K562 (cell line): ENCODE data around the gene AFF1. TPM values are rescaled to one million over a fixed set of nuclear protein-coding genes. Genes with fewer than 3 reads are reported as not detected.
"Not testable (repeated sequence)": the region's sequence is repeated elsewhere in the genome, so short reads cannot be mapped to it uniquely, and the experiment has no call there.

Experiments
- ATAC-seq: fragments of 200-7000 bp; cut with Tn5 transposase; 3 replicates; pipeline ENCODE4 v1.9.1; 2020; ENCODE audit warnings: moderate library complexity
- BruUV-seq: library from RNA; stranded (reverse); fragments of 400-500 nt; replicated peaks from 2 replicates; lab custom pipeline; 2021; lab: Mats Ljungman, UMichigan
- CTCF ChIA-PET: fragments of 300-600 bp; formaldehyde crosslinking; extraction: SDS; loops from one replicate; lab custom pipeline; 2021; ENCODE audit warnings: low intra/inter-chr PET ratio; lab: Yijun Ruan, JAX
- POLR2A ChIA-PET: fragments of 300-600, 350-650 bp; sonication (Branson Sonifier 250); formaldehyde crosslinking; extraction: SDS; loops from one replicate; lab custom pipeline; 2021; ENCODE audit warnings: antibody characterized with exemption, inconsistent platforms; lab: Yijun Ruan, JAX
- DNase-seq, 4 experiments: peaks; one replicate each; pipeline versions ENCODE4 v3.0.0 to v3.0.0-alpha.2; 2011 to 2018; ENCODE audit warnings: low spot score in 3 of 4, mixed read lengths in 3 of 4; ENCODE audit errors: extremely low read depth in 1 of 4
- FAIRE-seq: peaks from 2 replicates; lab custom pipeline; 2011; peaks lifted over from hg19 to GRCh38; lab: Jason Lieb, UNC
- H2AFZ ChIP-seq: 2 replicates; pipeline ENCODE4 v1.6.0; 2011; ENCODE audit warnings: low read depth, low read length, control low read depth, inconsistent platforms
- H3K27ac ChIP-seq: fragments of 200-600 bp; 3 replicates; pipeline ENCODE4 v1.8.0; 2011; ENCODE audit warnings: low read depth, mild to moderate bottlenecking, control low read depth, inconsistent platforms, low read length, moderate library complexity, mixed read lengths; ENCODE audit errors: extremely low read depth
- H3K27me3 ChIP-seq, 2 experiments: fragments of 300-600 bp in 1 of 2; 2 replicates in 1 of 2; 3 replicates in 1 of 2; pipeline versions ENCODE4 v1.6.0 to v1.8.0; 2011; ENCODE audit warnings: inconsistent platforms in 2 of 2, low read length in 2 of 2, mild to moderate bottlenecking in 1 of 2, mixed read lengths in 1 of 2, moderate library complexity in 1 of 2; ENCODE audit not compliant: control insufficient read depth in 2 of 2, insufficient read depth in 2 of 2
- H3K36me3 ChIP-seq: fragments of 300-600 bp; 3 replicates; pipeline ENCODE4 v1.8.0; 2011; ENCODE audit warnings: mild to moderate bottlenecking, low read length, inconsistent platforms; ENCODE audit not compliant: control insufficient read depth, insufficient read depth
- H3K4me1 ChIP-seq, 2 experiments: fragments of 200-600 bp in 1 of 2; replicated peaks in 1 of 2; 2 replicates in 1 of 2; 3 replicates in 1 of 2; pipeline versions ENCODE4 v1.5.1 to v1.8.0; 2011; ENCODE audit warnings: inconsistent platforms in 2 of 2, low read length in 2 of 2, mild to moderate bottlenecking in 1 of 2, mixed read lengths in 1 of 2, moderate library complexity in 1 of 2; ENCODE audit not compliant: control insufficient read depth in 2 of 2, insufficient read depth in 2 of 2
- H3K4me2 ChIP-seq: 2 replicates; pipeline ENCODE4 v1.6.1; 2011; ENCODE audit warnings: low read length, control low read depth, inconsistent platforms, mixed read lengths; ENCODE audit not compliant: insufficient read depth
- H3K4me3 ChIP-seq: fragments of 200-600 bp; sonication (generic), shearing (Covaris generic); 2 replicates; pipeline ENCODE4 v1.5.1; 2016; ENCODE audit warnings: control low read depth, inconsistent platforms
- H3K79me2 ChIP-seq: fragments of 200-600 bp; 3 replicates; pipeline ENCODE4 v1.8.0; 2011; ENCODE audit warnings: low read length, inconsistent platforms; ENCODE audit not compliant: control insufficient read depth, insufficient read depth
- H3K9ac ChIP-seq, 2 experiments: 2 replicates each; pipeline versions ENCODE4 v1.6.0 to v1.6.1; 2011; ENCODE audit warnings: low read depth in 2 of 2, low read length in 2 of 2, control low read depth in 1 of 2, inconsistent platforms in 1 of 2, mild to moderate bottlenecking in 1 of 2, mixed read lengths in 1 of 2; ENCODE audit not compliant: insufficient read depth in 1 of 2
- H3K9me1 ChIP-seq: one replicate; pipeline ENCODE4 v1.6.0; 2011; ENCODE audit warnings: inconsistent platforms, mild to moderate bottlenecking, low read length, moderate library complexity; ENCODE audit not compliant: control insufficient read depth, insufficient read depth
- H3K9me3 ChIP-seq: replicated peaks from 2 replicates; pipeline ENCODE4 v1.5.1; 2011; ENCODE audit warnings: low read depth, low read length, inconsistent platforms; ENCODE audit not compliant: control insufficient read depth, insufficient read depth
- H4K20me1 ChIP-seq: replicated peaks from 2 replicates; pipeline ENCODE4 v1.6.1; 2011; ENCODE audit warnings: low read length, inconsistent platforms, mixed read lengths; ENCODE audit not compliant: control insufficient read depth, insufficient read depth
- CBFA2T2 ChIP-seq: fragments of 450-650 bp; conservative IDR thresholded peaks from 2 replicates; pipeline ENCODE4 v1.6.1; 2017; ENCODE audit warnings: mild to moderate bottlenecking
- GABPA ChIP-seq: fragments of 200-800 bp; sonication (Bioruptor generic); conservative IDR thresholded peaks from 2 replicates; pipeline ENCODE4 v1.6.1; 2016; ENCODE audit warnings: low read depth, missing genetic modification characterization, missing compliant biosample characterization
- KLF1 ChIP-seq: fragments of 450-650 bp; IDR thresholded peaks from 2 replicates; pipeline ENCODE4 v1.6.1; 2016; ENCODE audit warnings: missing genetic modification characterization, missing compliant biosample characterization
- RAD21 ChIP-seq, 2 experiments: fragments of 250-450 bp in 1 of 2; fragments of 450-650 bp in 1 of 2; sonication (Bioruptor Pico) in 1 of 2; formaldehyde crosslinking in 1 of 2; IDR thresholded peaks in 1 of 2; conservative IDR thresholded peaks in 1 of 2; 2 replicates each; pipeline versions ENCODE4 v1.4.0 to v1.8.0; 2020 to 2022; ENCODE audit warnings: mild to moderate bottlenecking in 2 of 2, moderate library complexity in 1 of 2
- WGBS: fragments of 100-300 bp; shearing (Covaris generic); methylation state at CpG from one replicate; pipeline ENCODE4 v1.1.6; 2016; ENCODE audit warnings: low coverage, mixed read lengths; ENCODE audit not compliant: insufficient coverage; ENCODE audit errors: missing lambda C conversion rate; 5-methylcytosine and 5-hydroxymethylcytosine counted together
- in situ Hi-C: fragments of 300-500 bp; cut with MboI; formaldehyde crosslinking; loops from 4 replicates; pipeline ENCODE4 v1.15.0; 2018; ENCODE audit warnings: inconsistent platforms, mixed read lengths
- intact Hi-C: fragments of 100-400 bp; cut with micrococcal nuclease; formaldehyde crosslinking; loops from 2 replicates; pipeline ENCODE4 v1.14.2; 2022
- polyA plus RNA-seq, 8 experiments: library from polyadenylated mRNA; depleted of rRNA in 4 of 8; stranded (reverse) in 5 of 8; unstranded in 3 of 8; fragments of >200 nt; fragmentation: Nextera tagmentation in 2 of 8; fragmentation: Illumina TruSeq in 1 of 8; extraction: Ambion mirVana in 2 of 8; extraction: Trizol in 1 of 8; gene quantifications; 2 replicates each; pipeline versions ENCODE4 v1.2.1 to v1.2.3, GENCODE V29; 2011 to 2014; ENCODE audit warnings: inconsistent platforms in 1 of 8, missing spikeins in 1 of 8
- total RNA-seq, 7 experiments: library from RNA; depleted of rRNA in 6 of 7; stranded (reverse); fragments of >200 nt in 6 of 7; fragmentation: Illumina TruSeq in 2 of 7; extraction: Trizol in 2 of 7; gene quantifications; 2 replicates each; pipeline versions ENCODE4 v1.2.1 to v1.2.3, GENCODE V29; 2011 to 2021; ENCODE audit warnings: low replicate concordance in 1 of 7
- TF ChIP-seq, protein P1 (sequence below), 2 experiments: fragments of 450-650 bp; IDR thresholded peaks; 2 replicates each; pipeline ENCODE4 v1.6.1; 2016
- TF ChIP-seq, protein P2 (sequence below): fragments of 250-450 bp; sonication (Bioruptor Pico); IDR thresholded peaks from 2 replicates; pipeline ENCODE4 v1.5.0; 2021
- TF ChIP-seq, protein P3 (sequence below): fragments of 250-450 bp; sonication (Bioruptor Pico); IDR thresholded peaks from 2 replicates; pipeline ENCODE4 v1.8.0; 2022; ENCODE audit warnings: moderate library complexity, mild to moderate bottlenecking, inconsistent platforms
- TF ChIP-seq, protein P4 (sequence below): fragments of 450-650 bp; formaldehyde crosslinking; IDR thresholded peaks from 2 replicates; pipeline ENCODE4 v1.4.0; 2020; ENCODE audit warnings: mild to moderate bottlenecking, mixed read lengths

The AFF1 gene
- total and polyA plus RNA-seq, 9 of the 15 experiments (the other 6 are each of a cell fraction or from before 2014, with no cell fraction given): 4.1 to 47.5 (median 17.2) TPM

DNA sequence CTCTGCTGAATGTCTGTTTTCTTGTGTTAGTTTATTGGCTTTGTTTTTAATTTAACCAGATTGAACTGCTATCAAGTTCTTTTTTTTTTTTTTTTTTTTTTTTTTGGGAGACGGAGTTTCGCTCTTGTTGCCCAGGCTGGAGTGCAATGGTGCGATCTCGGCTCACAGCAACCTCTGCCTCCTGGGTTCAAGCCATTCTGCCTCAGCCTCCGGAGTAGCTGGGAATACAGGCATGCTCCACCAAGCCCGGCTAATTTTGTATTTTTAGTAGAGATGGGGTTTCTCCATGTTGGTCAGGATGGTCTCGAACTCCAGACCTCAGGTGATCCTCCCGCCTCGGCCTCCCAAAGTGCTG, 78.1 kb downstream of the AFF1 start:
- Histone ChIP-seq H3K4me2 (peak overlapping the region; percentile 1; the same call in 1 of the 2 replicates), H3K4me1 (peaks cover 36 to 72% of the 10 kb centered on the region in 2 experiments), H3K27ac (peak overlapping the region; percentile 25; the same call in 1 of the 3 replicates), H3K79me2 (peaks cover 97% of the 10 kb centered on the region)
- BruUV-seq, H3K36me3 ChIP-seq, H3K4me3 ChIP-seq, H4K20me1 ChIP-seq, ATAC-seq, CTCF ChIA-PET, H3K9ac ChIP-seq, DNase-seq, H3K27me3 ChIP-seq, intact Hi-C loops, FAIRE-seq, H3K9me3 ChIP-seq, in situ Hi-C loops, H2AFZ ChIP-seq, H3K9me1 ChIP-seq: not testable (repeated sequence)
- POLR2A ChIA-PET: interaction anchor here (0.6 to 1.2 kb wide), 2 partner anchors 61 to 78 kb away, joined by 3 to 4 read pairs; partner anchors contain the start of gene AFF1
- TF ChIP-seq, protein P1, sequence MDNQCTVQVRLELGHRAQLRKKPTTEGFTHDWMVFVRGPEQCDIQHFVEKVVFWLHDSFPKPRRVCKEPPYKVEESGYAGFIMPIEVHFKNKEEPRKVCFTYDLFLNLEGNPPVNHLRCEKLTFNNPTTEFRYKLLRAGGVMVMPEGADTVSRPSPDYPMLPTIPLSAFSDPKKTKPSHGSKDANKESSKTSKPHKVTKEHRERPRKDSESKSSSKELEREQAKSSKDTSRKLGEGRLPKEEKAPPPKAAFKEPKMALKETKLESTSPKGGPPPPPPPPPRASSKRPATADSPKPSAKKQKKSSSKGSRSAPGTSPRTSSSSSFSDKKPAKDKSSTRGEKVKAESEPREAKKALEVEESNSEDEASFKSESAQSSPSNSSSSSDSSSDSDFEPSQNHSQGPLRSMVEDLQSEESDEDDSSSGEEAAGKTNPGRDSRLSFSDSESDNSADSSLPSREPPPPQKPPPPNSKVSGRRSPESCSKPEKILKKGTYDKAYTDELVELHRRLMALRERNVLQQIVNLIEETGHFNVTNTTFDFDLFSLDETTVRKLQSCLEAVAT (IDR thresholded peaks at IDR 0.05): 0 out of 4 replicates have a peak, but pooled peaks of 1 of the 2 experiments have one; percentile 36
- WGBS: 67% methylated on average over 6 of the region's 9 CpGs

DNA sequence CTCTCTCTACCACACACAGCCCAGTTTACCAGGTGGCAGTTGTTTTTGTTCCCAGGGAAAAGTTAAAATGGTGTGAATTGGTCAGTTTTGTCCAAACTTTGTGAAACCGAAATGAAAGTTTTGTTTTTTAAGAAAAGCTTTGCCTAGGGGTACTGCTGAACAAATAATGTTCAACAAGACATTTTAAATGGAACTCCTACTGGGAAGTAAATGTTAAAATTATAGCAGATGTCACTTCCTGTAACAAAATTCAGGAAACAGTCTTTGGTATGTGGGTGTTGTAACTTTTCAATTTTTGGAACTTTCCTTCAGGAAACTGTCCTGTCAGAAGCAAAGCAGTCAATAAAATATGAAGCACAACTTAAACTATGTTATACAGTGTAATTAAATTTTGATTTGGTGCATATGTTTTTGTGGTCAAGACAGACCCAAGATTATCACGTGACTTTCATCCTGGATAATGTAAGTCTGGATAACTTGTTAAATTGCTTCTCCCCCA, 79.5 kb downstream of the AFF1 start:
- H2AFZ ChIP-seq: no peak overlapping the region
- POLR2A ChIA-PET: interaction anchor here (0.9 to 2.7 kb wide), 3 partner anchors 8 to 79 kb away, joined by 3 to 10 read pairs (median 3); no protein-coding TSS in a partner anchor
- CTCF ChIA-PET: no interaction called here
- H3K9me3 ChIP-seq: no peaks in the 10 kb centered on the region
- H3K27ac ChIP-seq: peak overlapping the region; percentile 68; the same call in 2 of the 3 replicates
- intact Hi-C loops: no loop called here
- H3K36me3 ChIP-seq: no peaks in the 10 kb centered on the region
- peaks cover 97% of the 10 kb centered on the region for H3K79me2 ChIP-seq
- no peaks in the 10 kb centered on the region for H3K9me1 ChIP-seq
- ATAC-seq (no peak), FAIRE-seq (no peak), DNase-seq (no peak)
- H3K4me2 ChIP-seq: peak overlapping the region; percentile 47
- H3K9ac ChIP-seq: peak overlapping the region in 1 of 2 experiments; percentile 53; a peak in 2 of 4 replicates
- 8% methylated on average over 2 of the region's 2 CpGs for WGBS
- H3K27me3 ChIP-seq: no peaks in the 10 kb centered on the region
- H3K4me3 ChIP-seq: no peak overlapping the region
- no TSS peak for BruUV-seq
- peaks cover 38 to 80% of the 10 kb centered on the region in 2 experiments for H3K4me1 ChIP-seq
- in situ Hi-C loops: no loop called here
- no peaks in the 10 kb centered on the region; the same call in 1 of the 2 replicates for H4K20me1 ChIP-seq
- peak; percentile 66 for TF ChIP-seq CBFA2T2
- TF ChIP-seq GABPA: peak; percentile 66
- TF ChIP-seq, protein P2, sequence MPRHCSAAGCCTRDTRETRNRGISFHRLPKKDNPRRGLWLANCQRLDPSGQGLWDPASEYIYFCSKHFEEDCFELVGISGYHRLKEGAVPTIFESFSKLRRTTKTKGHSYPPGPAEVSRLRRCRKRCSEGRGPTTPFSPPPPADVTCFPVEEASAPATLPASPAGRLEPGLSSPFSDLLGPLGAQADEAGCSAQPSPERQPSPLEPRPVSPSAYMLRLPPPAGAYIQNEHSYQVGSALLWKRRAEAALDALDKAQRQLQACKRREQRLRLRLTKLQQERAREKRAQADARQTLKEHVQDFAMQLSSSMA (CRISPR knock-in tag): no peak
- TF ChIP-seq KLF1 (tag): no peak
- TF ChIP-seq, protein P3, sequence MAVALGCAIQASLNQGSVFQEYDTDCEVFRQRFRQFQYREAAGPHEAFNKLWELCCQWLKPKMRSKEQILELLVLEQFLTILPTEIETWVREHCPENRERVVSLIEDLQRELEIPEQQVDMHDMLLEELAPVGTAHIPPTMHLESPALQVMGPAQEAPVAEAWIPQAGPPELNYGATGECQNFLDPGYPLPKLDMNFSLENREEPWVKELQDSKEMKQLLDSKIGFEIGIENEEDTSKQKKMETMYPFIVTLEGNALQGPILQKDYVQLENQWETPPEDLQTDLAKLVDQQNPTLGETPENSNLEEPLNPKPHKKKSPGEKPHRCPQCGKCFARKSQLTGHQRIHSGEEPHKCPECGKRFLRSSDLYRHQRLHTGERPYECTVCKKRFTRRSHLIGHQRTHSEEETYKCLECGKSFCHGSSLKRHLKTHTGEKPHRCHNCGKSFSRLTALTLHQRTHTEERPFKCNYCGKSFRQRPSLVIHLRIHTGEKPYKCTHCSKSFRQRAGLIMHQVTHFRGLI (CRISPR knock-in tag): 0 out of 2 replicates have a peak, but pooled peaks have one; percentile 46
- TF ChIP-seq, protein P4, sequence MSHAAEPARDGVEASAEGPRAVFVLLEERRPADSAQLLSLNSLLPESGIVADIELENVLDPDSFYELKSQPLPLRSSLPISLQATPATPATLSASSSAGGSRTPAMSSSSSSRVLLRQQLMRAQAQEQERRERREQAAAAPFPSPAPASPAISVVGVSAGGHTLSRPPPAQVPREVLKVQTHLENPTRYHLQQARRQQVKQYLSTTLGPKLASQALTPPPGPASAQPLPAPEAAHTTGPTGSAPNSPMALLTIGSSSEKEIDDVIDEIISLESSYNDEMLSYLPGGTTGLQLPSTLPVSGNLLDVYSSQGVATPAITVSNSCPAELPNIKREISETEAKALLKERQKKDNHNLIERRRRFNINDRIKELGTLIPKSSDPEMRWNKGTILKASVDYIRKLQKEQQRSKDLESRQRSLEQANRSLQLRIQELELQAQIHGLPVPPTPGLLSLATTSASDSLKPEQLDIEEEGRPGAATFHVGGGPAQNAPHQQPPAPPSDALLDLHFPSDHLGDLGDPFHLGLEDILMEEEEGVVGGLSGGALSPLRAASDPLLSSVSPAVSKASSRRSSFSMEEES (CRISPR knock-in tag): peak; percentile 97
- TF ChIP-seq RAD21 (CRISPR knock-in tag; conservative IDR thresholded peaks at IDR 0.05 in 1 of 2, IDR thresholded peaks at IDR 0.05 in 1 of 2): no peak
